HepG2 (cell line): ENCODE measurements around the gene PLCG2. TPM values are rescaled to one million over a fixed set of nuclear protein-coding genes. Genes with fewer than 3 reads are reported as not detected.
A peak's percentile ranks its signal among the peaks of the same experiment; 100 is the strongest.

ENCODE experiments used
- ATF6 ChIP-seq: sonication (generic); formaldehyde crosslinking; conservative IDR thresholded peaks from 2 replicates; pipeline ENCODE4 v1.4.0; 2020; ENCODE audit warnings: missing genetic modification reagents
- ETV5 ChIP-seq: IDR thresholded peaks from 2 replicates; pipeline ENCODE4 v1.6.1; 2018; ENCODE audit warnings: missing biosample characterization, missing genetic modification reagents, inconsistent platforms, borderline replicate concordance
- FOSL2 ChIP-seq: sonication (generic); formaldehyde crosslinking; IDR thresholded peaks from 2 replicates; pipeline ENCODE4 v1.4.0; 2020; ENCODE audit warnings: missing genetic modification reagents
- HNF4G ChIP-seq, 2 experiments: sonication (generic) in 1 of 2; formaldehyde crosslinking in 1 of 2; IDR thresholded peaks; 2 replicates each; pipeline versions ENCODE4 v1.4.0 to v1.6.1; 2011 to 2020; ENCODE audit warnings: borderline replicate concordance in 2 of 2, low read depth in 2 of 2, mild to moderate bottlenecking in 2 of 2, low read length in 1 of 2, missing genetic modification reagents in 1 of 2, moderate library complexity in 1 of 2
- HOXA5 ChIP-seq: sonication (generic); formaldehyde crosslinking; IDR thresholded peaks from 2 replicates; pipeline ENCODE4 v1.4.0; 2020; ENCODE audit warnings: missing genetic modification reagents
- NCOR1 ChIP-seq: fragments of 200-600 bp; sonication (generic); IDR thresholded peaks from 2 replicates; pipeline ENCODE4 v1.7.0; 2017; ENCODE audit warnings: antibody characterized with exemption, low read length, borderline replicate concordance
- NRL ChIP-seq: sonication (generic); formaldehyde crosslinking; IDR thresholded peaks from 2 replicates; pipeline ENCODE4 v1.5.0; 2020; ENCODE audit warnings: missing genetic modification reagents, mild to moderate bottlenecking, moderate library complexity, borderline replicate concordance
- POGZ ChIP-seq: sonication (generic); formaldehyde crosslinking; IDR thresholded peaks from 2 replicates; pipeline ENCODE4 v1.4.0; 2020; ENCODE audit warnings: mild to moderate bottlenecking, missing genetic modification reagents
- TAF1 ChIP-seq: sonication (generic); formaldehyde crosslinking; IDR thresholded peaks from 2 replicates; pipeline ENCODE4 v1.4.0; 2020; ENCODE audit warnings: missing genetic modification reagents
- ZBTB20 ChIP-seq: sonication (generic); formaldehyde crosslinking; IDR thresholded peaks from 2 replicates; pipeline ENCODE4 v1.8.1; 2023; ENCODE audit warnings: missing genetic modification reagents, low read depth, mild to moderate bottlenecking, borderline replicate concordance
- ZBTB44 ChIP-seq: sonication (generic); formaldehyde crosslinking; IDR thresholded peaks from 2 replicates; pipeline ENCODE4 v1.4.0; 2020; ENCODE audit warnings: missing genetic modification reagents
- ZFP91 ChIP-seq: sonication (generic); formaldehyde crosslinking; IDR thresholded peaks from 2 replicates; pipeline ENCODE4 v1.9.0; 2022; ENCODE audit warnings: missing genetic modification reagents, mild to moderate bottlenecking, borderline replicate concordance
- ZNF7 ChIP-seq: IDR thresholded peaks from 2 replicates; pipeline ENCODE4 v1.6.1; 2016; ENCODE audit warnings: missing biosample characterization, missing genetic modification reagents
- ZSCAN20 ChIP-seq: sonication (generic); formaldehyde crosslinking; IDR thresholded peaks from 2 replicates; pipeline ENCODE4 v1.4.0; 2020; ENCODE audit warnings: missing genetic modification reagents, mild to moderate bottlenecking, borderline replicate concordance
- polyA plus RNA-seq, 8 experiments: library from polyadenylated mRNA; depleted of rRNA in 3 of 8; stranded (reverse) in 7 of 8; unstranded in 1 of 8; fragments of >200 nt; fragmentation: Illumina TruSeq in 4 of 8; extraction: Trizol in 4 of 8; gene quantifications; 2 replicates each; pipeline versions ENCODE4 v1.2.1 to v1.2.3, GENCODE V29; 2011 to 2016; ENCODE audit warnings: low read depth in 4 of 8, missing spikeins in 1 of 8, mixed read lengths in 1 of 8; ENCODE audit not compliant: insufficient read depth in 1 of 8
- total RNA-seq, 5 experiments: library from RNA; depleted of rRNA; stranded (reverse); fragments of >200 nt; fragmentation: Illumina TruSeq; extraction: Trizol; gene quantifications; 2 replicates each; pipeline ENCODE4 v1.2.3, GENCODE V29; 2016; ENCODE audit warnings: low read depth in 1 of 5
- TF ChIP-seq, protein P1 (sequence below): sonication (generic); formaldehyde crosslinking; IDR thresholded peaks from 2 replicates; pipeline ENCODE4 v1.8.0; 2023; ENCODE audit warnings: mild to moderate bottlenecking, missing genetic modification reagents
- TF ChIP-seq, protein P2 (sequence below): sonication (generic); formaldehyde crosslinking; IDR thresholded peaks from 2 replicates; pipeline ENCODE4 v1.5.0; 2020; ENCODE audit warnings: missing genetic modification reagents, mild to moderate bottlenecking, borderline replicate concordance
- TF ChIP-seq, protein P3 (sequence below): sonication (generic); formaldehyde crosslinking; IDR thresholded peaks from 2 replicates; pipeline ENCODE4 v1.5.0; 2020; ENCODE audit warnings: mild to moderate bottlenecking, missing genetic modification reagents, moderate library complexity

The PLCG2 gene
- total and polyA plus RNA-seq, 2 of the 13 experiments (the other 11 are each of a cell fraction or from before 2014, with no cell fraction given), result 0.13 to 0.18 TPM

GRCh38 chr16:81745704-81746558 lies 33.2 kb upstream of the PLCG2 start (continued):
- TF ChIP-seq ATF6 (CRISPR knock-in tag) (no peak), TAF1 (CRISPR knock-in tag) (peak; percentile 48), ZBTB20 (no peak), ZNF7 (no peak), POGZ (CRISPR knock-in tag) (peak; percentile 61), FOSL2 (CRISPR knock-in tag) (0 out of 2 replicates have a peak, but pooled peaks have one; percentile 3), ZFP91 (peak; percentile 52; the same call in 1 of the 2 replicates), ZSCAN20 (CRISPR knock-in tag) (no peak), ZBTB44 (CRISPR knock-in tag) (peak; percentile 58; the same call in 1 of the 2 replicates), ETV5 (CRISPR knock-in tag) (peak; percentile 14; the same call in 1 of the 2 replicates), HOXA5 (CRISPR knock-in tag) (0 out of 2 replicates have a peak, but pooled peaks have one; percentile 50), NCOR1 (no peak), NRL (CRISPR knock-in tag) (no peak; the same call in 1 of the 2 replicates), HNF4G (IDR thresholded peaks at IDR 0.05; ENCODE audit: borderline replicate concordance, low read depth, low read length) (no peak), HNF4G (CRISPR knock-in tag; IDR thresholded peaks at IDR 0.05; ENCODE audit: borderline replicate concordance, low read depth) (peak; percentile 42; the same call in 1 of the 2 replicates)
- TF ChIP-seq, protein P1, sequence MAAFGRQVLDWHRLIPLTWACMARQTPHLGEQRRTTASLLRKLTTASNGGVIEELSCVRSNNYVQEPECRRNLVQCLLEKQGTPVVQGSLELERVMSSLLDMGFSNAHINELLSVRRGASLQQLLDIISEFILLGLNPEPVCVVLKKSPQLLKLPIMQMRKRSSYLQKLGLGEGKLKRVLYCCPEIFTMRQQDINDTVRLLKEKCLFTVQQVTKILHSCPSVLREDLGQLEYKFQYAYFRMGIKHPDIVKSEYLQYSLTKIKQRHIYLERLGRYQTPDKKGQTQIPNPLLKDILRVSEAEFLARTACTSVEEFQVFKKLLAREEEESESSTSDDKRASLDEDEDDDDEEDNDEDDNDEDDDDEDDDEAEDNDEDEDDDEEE, result no peak
- TF ChIP-seq, protein P2, sequence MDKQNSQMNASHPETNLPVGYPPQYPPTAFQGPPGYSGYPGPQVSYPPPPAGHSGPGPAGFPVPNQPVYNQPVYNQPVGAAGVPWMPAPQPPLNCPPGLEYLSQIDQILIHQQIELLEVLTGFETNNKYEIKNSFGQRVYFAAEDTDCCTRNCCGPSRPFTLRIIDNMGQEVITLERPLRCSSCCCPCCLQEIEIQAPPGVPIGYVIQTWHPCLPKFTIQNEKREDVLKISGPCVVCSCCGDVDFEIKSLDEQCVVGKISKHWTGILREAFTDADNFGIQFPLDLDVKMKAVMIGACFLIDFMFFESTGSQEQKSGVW (CRISPR knock-in tag), result no peak
- TF ChIP-seq, protein P3, sequence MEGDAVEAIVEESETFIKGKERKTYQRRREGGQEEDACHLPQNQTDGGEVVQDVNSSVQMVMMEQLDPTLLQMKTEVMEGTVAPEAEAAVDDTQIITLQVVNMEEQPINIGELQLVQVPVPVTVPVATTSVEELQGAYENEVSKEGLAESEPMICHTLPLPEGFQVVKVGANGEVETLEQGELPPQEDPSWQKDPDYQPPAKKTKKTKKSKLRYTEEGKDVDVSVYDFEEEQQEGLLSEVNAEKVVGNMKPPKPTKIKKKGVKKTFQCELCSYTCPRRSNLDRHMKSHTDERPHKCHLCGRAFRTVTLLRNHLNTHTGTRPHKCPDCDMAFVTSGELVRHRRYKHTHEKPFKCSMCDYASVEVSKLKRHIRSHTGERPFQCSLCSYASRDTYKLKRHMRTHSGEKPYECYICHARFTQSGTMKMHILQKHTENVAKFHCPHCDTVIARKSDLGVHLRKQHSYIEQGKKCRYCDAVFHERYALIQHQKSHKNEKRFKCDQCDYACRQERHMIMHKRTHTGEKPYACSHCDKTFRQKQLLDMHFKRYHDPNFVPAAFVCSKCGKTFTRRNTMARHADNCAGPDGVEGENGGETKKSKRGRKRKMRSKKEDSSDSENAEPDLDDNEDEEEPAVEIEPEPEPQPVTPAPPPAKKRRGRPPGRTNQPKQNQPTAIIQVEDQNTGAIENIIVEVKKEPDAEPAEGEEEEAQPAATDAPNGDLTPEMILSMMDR (CRISPR knock-in tag), result 0 out of 2 replicates have a peak, but pooled peaks have one; percentile 5
